Calu3 (cell line): Measurements from ENCODE around the gene SLC35E2B. TPM values are rescaled to one million over a fixed set of nuclear protein-coding genes. Genes with fewer than 3 reads are reported as not detected.
"Not testable (repeated sequence)": the region's sequence is repeated elsewhere in the genome, so short reads cannot be mapped to it uniquely, and the experiment has no call there.

Experiments used
- BruUV-seq: library from RNA; stranded (reverse); fragments of 400-500 nt; replicated peaks from 2 replicates; lab custom pipeline; 2021; lab: Mats Ljungman, UMichigan
- CTCF ChIA-PET: fragments of 300-600 bp; sonication (Branson Sonifier 250); formaldehyde crosslinking; loops from one replicate; lab custom pipeline; 2022; ENCODE audit warnings: antibody characterized with exemption; lab: Charles Lee
- DNase-seq: peaks from one replicate; pipeline ENCODE4 v3.0.0; 2022
- H3K27ac Mint-ChIP-seq: one replicate; pipeline ENCODE4 v1.8.0; 2022; ENCODE audit warnings: mixed read lengths; ENCODE audit not compliant: unreplicated experiment
- H3K27me3 Mint-ChIP-seq: one replicate; pipeline ENCODE4 v1.8.0; 2022; ENCODE audit warnings: mixed read lengths; ENCODE audit not compliant: unreplicated experiment
- H3K36me3 Mint-ChIP-seq: one replicate; pipeline ENCODE4 v1.8.0; 2022; ENCODE audit warnings: mild to moderate bottlenecking, moderate library complexity, mixed read lengths; ENCODE audit not compliant: insufficient read depth, unreplicated experiment
- H3K4me1 Mint-ChIP-seq: one replicate; pipeline ENCODE4 v1.8.0; 2022; ENCODE audit warnings: mild to moderate bottlenecking, low read depth, mixed read lengths; ENCODE audit not compliant: unreplicated experiment
- H3K4me3 Mint-ChIP-seq: one replicate; pipeline ENCODE4 v1.8.0; 2022; ENCODE audit warnings: mild to moderate bottlenecking, low read depth, moderate library complexity, mixed read lengths; ENCODE audit not compliant: unreplicated experiment
- H3K9me3 Mint-ChIP-seq: one replicate; pipeline ENCODE4 v1.8.0; 2022; ENCODE audit warnings: low read depth, mixed read lengths; ENCODE audit not compliant: unreplicated experiment
- CTCF ChIP-seq: fragments of 200-600 bp; IDR thresholded peaks from one replicate; pipeline ENCODE4 v1.8.0; 2022; ENCODE audit warnings: antibody characterized with exemption; ENCODE audit not compliant: unreplicated experiment
- intact Hi-C: fragments of 100-400 bp; cut with micrococcal nuclease; formaldehyde crosslinking; loops from one replicate; pipeline ENCODE4 v1.10.0; 2022; ENCODE audit not compliant: unreplicated experiment
- total RNA-seq: library from RNA; stranded (reverse); gene quantifications from 2 replicates; pipeline ENCODE4 v1.2.3, GENCODE V29; 2022

The SLC35E2B gene
- total RNA-seq, 1 experiment from 2014 or later: 39.3 TPM

- H3K27me3 Mint-ChIP-seq: no peaks in the 10 kb centered on the region
- DNase-seq: no peak
- H3K27ac Mint-ChIP-seq: no peak overlapping the region
- intact Hi-C loops: no loop called here
- BruUV-seq: no TSS peak
- H3K4me3 Mint-ChIP-seq: no peak overlapping the region
- H3K36me3 Mint-ChIP-seq: no peaks in the 10 kb centered on the region
- no peaks in the 10 kb centered on the region for H3K4me1 Mint-ChIP-seq
- CTCF ChIA-PET: no interaction called here
- no peak for TF ChIP-seq CTCF
- no peaks in the 10 kb centered on the region for H3K9me3 Mint-ChIP-seq
These were observed 11.2 kb upstream of the SLC35E2B start for GRCh38 chr1:1703796-1704195.

GRCh38 chr1:1702506-1702905 lies 9.9 kb upstream of the SLC35E2B start:
- intact Hi-C loops, CTCF ChIA-PET, H3K9me3 Mint-ChIP-seq, BruUV-seq, H3K4me3 Mint-ChIP-seq, H3K27me3 Mint-ChIP-seq, H3K4me1 Mint-ChIP-seq, H3K36me3 Mint-ChIP-seq, H3K27ac Mint-ChIP-seq, DNase-seq: not testable (repeated sequence)

GRCh38 chr1:1700557-1700956 lies 8.0 kb upstream of the SLC35E2B start:
- H3K4me3 Mint-ChIP-seq, DNase-seq, H3K36me3 Mint-ChIP-seq, H3K4me1 Mint-ChIP-seq, H3K27ac Mint-ChIP-seq, H3K27me3 Mint-ChIP-seq, H3K9me3 Mint-ChIP-seq, BruUV-seq, intact Hi-C loops, CTCF ChIA-PET: not testable (repeated sequence)

GRCh38 chr1:1700067-1700466 lies 7.5 kb upstream of the SLC35E2B start:
- CTCF ChIA-PET, H3K27me3 Mint-ChIP-seq, intact Hi-C loops, H3K27ac Mint-ChIP-seq, H3K36me3 Mint-ChIP-seq, H3K4me3 Mint-ChIP-seq, BruUV-seq, DNase-seq, H3K4me1 Mint-ChIP-seq, H3K9me3 Mint-ChIP-seq: not testable (repeated sequence)

- BruUV-seq, H3K27ac Mint-ChIP-seq, intact Hi-C loops, DNase-seq, CTCF ChIA-PET, H3K27me3 Mint-ChIP-seq, H3K4me3 Mint-ChIP-seq, H3K36me3 Mint-ChIP-seq, H3K4me1 Mint-ChIP-seq, H3K9me3 Mint-ChIP-seq: not testable (repeated sequence)
These were observed 6.5 kb upstream of the SLC35E2B start for GRCh38 chr1:1699061-1699460.

GRCh38 chr1:1697358-1698183 lies 5.0 kb upstream of the SLC35E2B start:
- H3K27me3 Mint-ChIP-seq, CTCF ChIA-PET, H3K9me3 Mint-ChIP-seq, H3K27ac Mint-ChIP-seq, H3K4me3 Mint-ChIP-seq, BruUV-seq, H3K4me1 Mint-ChIP-seq, DNase-seq, intact Hi-C loops: not testable (repeated sequence)
- H3K36me3 Mint-ChIP-seq: peaks cover 13% of the 10 kb centered on the region

- H3K36me3 Mint-ChIP-seq: peaks cover 16% of the 10 kb centered on the region
- intact Hi-C loops, H3K4me3 Mint-ChIP-seq, BruUV-seq, H3K27me3 Mint-ChIP-seq, H3K27ac Mint-ChIP-seq, H3K4me1 Mint-ChIP-seq, H3K9me3 Mint-ChIP-seq, DNase-seq, CTCF ChIA-PET: not testable (repeated sequence)
These were observed 4.1 kb upstream of the SLC35E2B start for GRCh38 chr1:1696431-1697357.

GRCh38 chr1:1692324-1692713 lies 276 bp downstream of the SLC35E2B start:
- CTCF ChIA-PET, H3K27me3 Mint-ChIP-seq, intact Hi-C loops, H3K4me1 Mint-ChIP-seq, H3K9me3 Mint-ChIP-seq, H3K27ac Mint-ChIP-seq: not testable (repeated sequence)
- TSS peak; percentile 77 for BruUV-seq
- DNase-seq: peak; percentile 66
- peaks cover 22% of the 10 kb centered on the region for H3K36me3 Mint-ChIP-seq
- H3K4me3 Mint-ChIP-seq: peak overlapping the region; percentile 65

- CTCF ChIA-PET, BruUV-seq, H3K9me3 Mint-ChIP-seq, intact Hi-C loops, H3K4me3 Mint-ChIP-seq, H3K27me3 Mint-ChIP-seq, H3K27ac Mint-ChIP-seq, H3K4me1 Mint-ChIP-seq, DNase-seq: not testable (repeated sequence)
- H3K36me3 Mint-ChIP-seq: peaks cover 26% of the 10 kb centered on the region
These were observed 1.2 kb downstream of the SLC35E2B start for GRCh38 chr1:1691443-1691842.
